Head of caudate nucleus (tissue), 42 donors: ENCODE results near the gene NCR2.

Experiments used
- DNase-seq, 42 donors: peaks; one replicate each; pipeline versions ENCODE4 v3.0.0 to v3.0.0-alpha.2; 2020 to 2021; ENCODE audit warnings: mixed read lengths in 7 of 42
- intact Hi-C: fragments of 100-400 bp; cut with DNase I; formaldehyde crosslinking; loops from one replicate; pipeline ENCODE4 v1.15.0; 2022

NCR2 gene

GRCh38 chr6:41352396-41352795, 17.0 kb downstream of the NCR2 start:
- intact Hi-C loops = no loop called here
- peak in 1 of 42 donors; percentile 26 for DNase-seq

- intact Hi-C loops = no loop called here
Measured at GRCh38 chr6:41352907-41353306, 17.5 kb downstream of the NCR2 start.

GRCh38 chr6:41353333-41353732, 17.9 kb downstream of the NCR2 start:
- intact Hi-C loops = no loop called here
- no peak for DNase-seq

More at GRCh38 chr6:41352907-41353306, 17.5 kb downstream of the NCR2 start:
- DNase-seq = no peak

- DNase-seq = peak in 1 of 42 donors; percentile 13
- intact Hi-C loops = no loop called here
Measured at GRCh38 chr6:41355952-41356351, 20.5 kb downstream of the NCR2 start.

- peak in 2 of 42 donors; percentile 10 to 12 for DNase-seq
- intact Hi-C loops = no loop called here
Measured at GRCh38 chr6:41356825-41357224, 21.4 kb downstream of the NCR2 start.

GRCh38 chr6:41358503-41358902, 23.1 kb downstream of the NCR2 start:
- intact Hi-C loops = no loop called here
- peak in 2 of 42 donors; percentile 13 to 18 for DNase-seq

- intact Hi-C loops = no loop called here
- no peak for DNase-seq
Measured at GRCh38 chr6:41359617-41360313, 24.4 kb downstream of the NCR2 start.

GRCh38 chr6:41360314-41360685, 24.9 kb downstream of the NCR2 start:
- intact Hi-C loops = no loop called here
- peak in 1 of 42 donors; percentile 5 for DNase-seq

- intact Hi-C loops = no loop called here
- DNase-seq = no peak
Measured at GRCh38 chr6:41366150-41366549, 30.7 kb downstream of the NCR2 start.

- intact Hi-C loops = no loop called here
Measured at GRCh38 chr6:41367061-41367460, 31.7 kb downstream of the NCR2 start.

GRCh38 chr6:41367700-41368099, 32.3 kb downstream of the NCR2 start:
- intact Hi-C loops = loop anchor here (2.0 kb wide), 2 partner anchors 225 to 315 kb away; no protein-coding TSS in a partner anchor
- DNase-seq = peak; percentile 32 to 87 (median 74)

More at GRCh38 chr6:41367061-41367460, 31.7 kb downstream of the NCR2 start:
- DNase-seq = no peak

GRCh38 chr6:41370488-41371111, 35.2 kb downstream of the NCR2 start:
- no peak for DNase-seq
- intact Hi-C loops = no loop called here

GRCh38 chr6:41371461-41371991, 36.1 kb downstream of the NCR2 start:
- peak in 37 of 42 donors; percentile 16 to 63 (median 44) for DNase-seq
- intact Hi-C loops = no loop called here

GRCh38 chr6:41371992-41372831, 36.8 kb downstream of the NCR2 start:
- DNase-seq = peak in 39 of 42 donors; percentile 26 to 77 (median 51)
- intact Hi-C loops = no loop called here

GRCh38 chr6:41372832-41373626, 37.6 kb downstream of the NCR2 start:
- DNase-seq = no peak
- intact Hi-C loops = no loop called here

- intact Hi-C loops = no loop called here
- no peak for DNase-seq
Measured at GRCh38 chr6:41373627-41373918, 38.2 kb downstream of the NCR2 start.

GRCh38 chr6:41373919-41374617, 38.7 kb downstream of the NCR2 start:
- peak in 39 of 42 donors; percentile 19 to 73 (median 47) for DNase-seq
- intact Hi-C loops = no loop called here
